Adrenal gland (tissue), 12 donors: ENCODE results near the gene MARCKSL1. TPM values are rescaled to one million over a fixed set of nuclear protein-coding genes. Genes with fewer than 3 reads are reported as not detected.
A peak's percentile ranks its signal among the peaks of the same experiment; 100 is the strongest.
"Not testable (repeated sequence)": the region's sequence is repeated elsewhere in the genome, so short reads cannot be mapped to it uniquely, and the experiment has no call there.

Experiments
- DNase-seq, 7 donors: peaks; one replicate each; pipeline ENCODE4 v3.0.0-alpha.2; 2019 to 2020
- H3K27ac ChIP-seq, 5 donors: fragments of 200-600 bp; sonication (generic) in 4 of 5; 1 replicate in 3 of 5; 2 replicates in 2 of 5; pipeline versions ENCODE4 v1.5.1 to v1.8.0; 2016 to 2020; ENCODE audit warnings: mild to moderate bottlenecking in 1 of 5
- H3K27me3 ChIP-seq: fragments of 200-600 bp; 2 replicates; pipeline ENCODE4 v1.8.0; 2021
- H3K36me3 ChIP-seq, 2 donors: fragments of 200-600 bp; replicated peaks in 1 of 2; 1 replicate in 1 of 2; 2 replicates in 1 of 2; pipeline versions ENCODE4 v1.5.1 to v1.8.0; 2018 to 2022
- H3K4me1 ChIP-seq, 2 donors: fragments of 200-600 bp; replicated peaks in 1 of 2; 1 replicate in 1 of 2; 2 replicates in 1 of 2; pipeline versions ENCODE4 v1.5.1 to v1.8.0; 2018 to 2021
- H3K4me3 ChIP-seq, 4 donors: fragments of 200-600 bp; sonication (generic) in 3 of 4; one replicate each; pipeline ENCODE4 v1.5.1; 2016 to 2018
- H3K9me3 ChIP-seq, 3 donors: fragments of 200-600 bp; sonication (generic) in 1 of 3; replicated peaks in 1 of 3; 1 replicate in 2 of 3; 2 replicates in 1 of 3; pipeline versions ENCODE4 v1.5.1 to v1.8.0; 2016 to 2021
- POLR2A ChIP-seq, 2 donors: fragments of 450-650 bp; IDR thresholded peaks; one replicate each; pipeline ENCODE4 v1.6.1; 2017; ENCODE audit warnings: antibody characterized with exemption in 2 of 2, mild to moderate bottlenecking in 2 of 2, moderate library complexity in 1 of 2
- WGBS, 4 donors: extraction: QIAGEN DNeasy Blood & Tissue Kit in 2 of 4; methylation state at CpG; one replicate each; pipeline versions ENCODE4 v1.1.5 to v1.1.7; 2013 to 2017; 5-methylcytosine and 5-hydroxymethylcytosine counted together
- intact Hi-C, 2 donors: fragments of 100-400 bp; cut with DNase I; formaldehyde crosslinking; loops; one replicate each; pipeline versions ENCODE4 v1.14.1 to v1.15.0; 2022 to 2023
- polyA plus RNA-seq, 3 donors: library from polyadenylated mRNA; stranded (reverse); fragments of 200-250 nt in 2 of 3; fragments of 350-450 nt in 1 of 3; fragmentation: Illumina TruSeq in 1 of 3; extraction: RNeasy Lipid Tissue Mini Kit (QIAGEN cat#74804) in 1 of 3; gene quantifications; one replicate each; pipeline ENCODE4 v1.2.3, GENCODE V29; 2013 to 2014
- total RNA-seq, 9 donors: library from RNA; depleted of rRNA in 4 of 9; stranded (reverse); fragments of >200 nt in 4 of 9; fragments of 120-200 nt in 1 of 9; fragmentation: NEBNext Ultra II Directional in 1 of 9; extraction: Animal tissue kit (Norgen Biotek cat#: 25700) in 1 of 9; gene quantifications; one replicate each; pipeline versions ENCODE4 v1.1.0 to v1.2.4, GENCODE V29; 2013 to 2023
- TF ChIP-seq, protein P1 (sequence below), 6 experiments: fragments of 450-650 bp in 4 of 6; fragments of 200-600 bp in 2 of 6; sonication (generic) in 1 of 6; IDR thresholded peaks; 1 replicate in 5 of 6; 2 replicates in 1 of 6; pipeline versions ENCODE4 v1.5.1 to v1.8.0; 2016 to 2021; ENCODE audit warnings: antibody characterized with exemption in 6 of 6, mild to moderate bottlenecking in 2 of 6, moderate library complexity in 1 of 6
- donor health status: healthy with polysubstance abuse.
- donor health status: Bipolar disorder and iron deficiency.
- donor health status: DM: yes; HTN: yes; CAD: no.
- donor health status: DM: no; HTN: no; CAD: no.
- donor health status: DM: no; HTN: no; CAD: no.
- donor health status: DM: yes; HTN: yes; CAD: no.

The MARCKSL1 gene
- total and polyA plus RNA-seq, 12 donors, result 24.2 to 82.2 (median 49.1) TPM

DNA sequence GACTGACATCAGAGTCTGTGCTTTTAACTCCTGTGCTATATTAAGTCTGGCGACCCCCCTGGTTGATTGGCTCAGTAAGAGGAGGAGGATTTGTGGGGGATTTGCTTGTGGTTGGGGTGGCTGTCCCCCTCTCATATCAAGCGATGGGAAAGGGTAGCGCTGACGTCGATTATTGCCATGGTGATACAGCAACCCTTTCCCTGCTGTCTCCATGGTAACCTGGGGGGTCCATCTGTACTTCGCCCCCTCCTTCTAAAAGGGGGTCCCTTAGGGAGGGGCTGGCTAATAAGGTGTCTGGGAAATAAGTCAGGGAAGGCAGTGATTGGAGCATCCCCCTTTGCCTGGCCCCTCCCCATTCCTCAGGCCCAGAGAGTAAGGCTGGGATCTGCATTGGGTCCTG is 21.6 kb upstream of the MARCKSL1 start:
- H3K4me1 ChIP-seq, result peaks cover 34 to 38% of the 10 kb centered on the region in 2 donors
- no peak overlapping the region for H3K4me3 ChIP-seq
- no peaks in the 10 kb centered on the region for H3K9me3 ChIP-seq
- H3K36me3 ChIP-seq, result no peaks in the 10 kb centered on the region
- H3K27ac ChIP-seq, result no peak overlapping the region
- H3K27me3 ChIP-seq, result no peaks in the 10 kb centered on the region
- no peak for DNase-seq
- WGBS, 4 donors, result 66 to 78% (median 74%) methylated on average over 2 to 6 of the region's 6 CpGs
- intact Hi-C loops, result no loop called here
- TF ChIP-seq, protein P1, sequence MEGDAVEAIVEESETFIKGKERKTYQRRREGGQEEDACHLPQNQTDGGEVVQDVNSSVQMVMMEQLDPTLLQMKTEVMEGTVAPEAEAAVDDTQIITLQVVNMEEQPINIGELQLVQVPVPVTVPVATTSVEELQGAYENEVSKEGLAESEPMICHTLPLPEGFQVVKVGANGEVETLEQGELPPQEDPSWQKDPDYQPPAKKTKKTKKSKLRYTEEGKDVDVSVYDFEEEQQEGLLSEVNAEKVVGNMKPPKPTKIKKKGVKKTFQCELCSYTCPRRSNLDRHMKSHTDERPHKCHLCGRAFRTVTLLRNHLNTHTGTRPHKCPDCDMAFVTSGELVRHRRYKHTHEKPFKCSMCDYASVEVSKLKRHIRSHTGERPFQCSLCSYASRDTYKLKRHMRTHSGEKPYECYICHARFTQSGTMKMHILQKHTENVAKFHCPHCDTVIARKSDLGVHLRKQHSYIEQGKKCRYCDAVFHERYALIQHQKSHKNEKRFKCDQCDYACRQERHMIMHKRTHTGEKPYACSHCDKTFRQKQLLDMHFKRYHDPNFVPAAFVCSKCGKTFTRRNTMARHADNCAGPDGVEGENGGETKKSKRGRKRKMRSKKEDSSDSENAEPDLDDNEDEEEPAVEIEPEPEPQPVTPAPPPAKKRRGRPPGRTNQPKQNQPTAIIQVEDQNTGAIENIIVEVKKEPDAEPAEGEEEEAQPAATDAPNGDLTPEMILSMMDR (IDR thresholded peaks at IDR 0.05), result no peak
- TF ChIP-seq POLR2A (IDR thresholded peaks at IDR 0.05), result no peak

DNA sequence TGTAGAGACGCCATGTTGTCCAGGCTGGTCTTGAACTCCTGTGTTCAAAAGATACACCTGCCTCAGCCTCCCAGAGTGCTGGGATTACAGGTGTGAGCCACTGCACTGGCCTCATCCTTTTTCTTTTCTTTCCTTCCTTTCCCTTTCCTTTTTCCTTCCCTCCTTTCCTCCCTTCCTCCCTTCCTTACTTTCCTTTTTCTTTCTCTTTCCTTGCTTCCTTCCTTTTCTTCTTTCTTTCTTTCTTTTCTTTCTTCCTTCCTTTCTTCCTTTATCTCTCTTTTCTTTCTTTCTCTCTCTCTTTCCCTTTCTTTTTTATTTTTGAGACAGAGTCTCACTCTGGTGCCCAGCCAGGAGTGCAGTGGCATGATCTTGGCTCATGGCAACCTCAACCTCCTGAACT is 20.4 kb upstream of the MARCKSL1 start:
- 86 to 100% (median 98%) methylated on average over 1 of the region's 1 CpG for WGBS, 4 donors
- no peaks in the 10 kb centered on the region for H3K36me3 ChIP-seq
- H3K9me3 ChIP-seq, result no peaks in the 10 kb centered on the region
- H3K27me3 ChIP-seq, result no peaks in the 10 kb centered on the region
- no peak for DNase-seq
- no peak overlapping the region for H3K4me3 ChIP-seq
- no peak for TF ChIP-seq POLR2A (IDR thresholded peaks at IDR 0.05)
- TF ChIP-seq, protein P1 (IDR thresholded peaks at IDR 0.05), result no peak
- no peak overlapping the region for H3K27ac ChIP-seq
- H3K4me1 ChIP-seq, result peaks cover 32 to 37% of the 10 kb centered on the region in 2 donors
- intact Hi-C loops, result no loop called here

DNA sequence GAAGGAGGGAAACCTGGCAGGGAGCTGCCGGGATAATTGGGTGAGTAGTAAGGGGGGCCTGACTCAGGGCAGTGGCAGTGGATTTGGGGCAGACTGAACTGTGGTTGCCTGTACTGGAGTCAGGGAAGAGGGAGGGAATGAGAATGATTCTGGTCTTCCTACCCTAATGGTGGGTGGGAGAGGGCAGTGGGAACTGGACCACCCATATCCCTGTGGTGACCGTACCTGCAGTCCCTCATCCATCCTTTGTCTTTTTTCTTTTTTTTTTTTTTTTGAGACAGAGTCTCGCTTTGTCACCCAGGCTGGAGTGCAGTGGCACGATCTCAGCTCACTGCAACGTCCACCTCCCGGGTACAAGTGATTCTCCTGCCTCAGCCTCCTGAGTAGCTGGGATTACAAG is 19.7 kb upstream of the MARCKSL1 start:
- DNase-seq, H3K4me3 ChIP-seq, H3K9me3 ChIP-seq, H3K27me3 ChIP-seq, intact Hi-C loops, H3K36me3 ChIP-seq: not testable (repeated sequence)
- H3K4me1 ChIP-seq, result peaks cover 31 to 36% of the 10 kb centered on the region in 2 donors
- H3K27ac ChIP-seq, result peak overlapping the region in 1 of 5 donors; percentile 86
- WGBS, 4 donors, result 91 to 95% (median 93%) methylated on average over 6 of the region's 6 CpGs

DNA sequence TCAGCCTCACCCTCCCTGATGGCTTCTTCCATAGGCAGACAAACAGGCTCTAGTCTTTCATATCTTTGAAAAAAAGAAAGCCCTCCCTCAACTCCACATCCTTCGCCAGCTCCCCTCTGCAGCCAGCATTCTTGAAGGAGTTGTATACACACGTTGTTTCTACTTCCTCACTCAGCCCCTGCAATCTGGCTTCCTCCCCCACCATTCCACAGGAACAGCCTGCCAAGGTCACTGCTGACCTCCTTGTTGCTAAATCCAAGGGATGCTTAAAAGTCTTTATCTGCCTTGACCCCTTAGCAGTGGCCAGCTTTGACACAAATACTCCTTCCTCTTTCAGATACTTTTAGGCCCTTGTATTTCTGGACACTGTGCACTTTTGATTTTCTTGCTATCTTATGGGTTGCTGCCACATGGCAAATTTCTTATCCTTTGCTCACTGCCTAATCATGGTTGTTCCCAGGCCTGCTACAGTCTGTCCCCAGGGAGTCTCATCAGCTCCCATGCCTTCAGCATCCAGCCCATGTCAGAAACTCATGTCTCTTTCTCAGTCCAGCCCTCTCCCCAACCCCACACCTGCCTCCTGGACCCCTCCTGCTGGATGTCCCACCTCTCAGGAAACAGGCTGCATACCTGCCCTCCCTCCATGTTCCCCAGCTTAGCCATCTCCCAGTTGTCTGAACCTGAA is 18.0 kb upstream of the MARCKSL1 start:
- 20 to 32% (median 29%) methylated on average over 2 of the region's 2 CpGs for WGBS, 4 donors
- H3K36me3 ChIP-seq, result no peaks in the 10 kb centered on the region
- TF ChIP-seq, protein P1 (IDR thresholded peaks at IDR 0.05), result no peak
- no peak for TF ChIP-seq POLR2A (IDR thresholded peaks at IDR 0.05)
- intact Hi-C loops, result no loop called here
- H3K4me1 ChIP-seq, result peaks cover 31 to 50% of the 10 kb centered on the region in 2 donors
- no peaks in the 10 kb centered on the region for H3K27me3 ChIP-seq
- H3K9me3 ChIP-seq, result no peaks in the 10 kb centered on the region
- H3K4me3 ChIP-seq, result peak overlapping the region in 1 of 4 donors; percentile 4
- peak in 6 of 7 donors; percentile 73 to 87 (median 78) for DNase-seq
- peak overlapping the region; percentile 18 to 97 (median 93) for H3K27ac ChIP-seq

DNA sequence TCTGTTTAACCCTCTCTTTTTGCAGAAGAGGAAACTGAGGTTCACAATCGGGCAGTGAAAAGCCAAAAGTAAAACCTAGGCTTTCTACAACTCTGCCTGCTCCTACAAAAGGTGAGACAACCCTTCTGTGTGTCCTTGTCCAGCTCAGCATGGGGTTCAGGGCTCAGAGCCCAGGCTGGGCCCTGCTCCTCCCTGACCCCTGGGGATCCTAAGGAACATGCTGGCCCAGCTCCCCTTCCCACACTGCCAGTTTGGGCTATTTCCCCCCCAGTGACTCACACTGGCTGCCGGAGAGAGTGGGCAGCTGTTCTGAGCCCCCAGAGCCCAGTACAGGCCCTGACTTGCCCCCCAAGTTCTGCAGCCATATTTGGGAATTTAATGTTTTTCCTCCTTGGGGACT is 17.4 kb upstream of the MARCKSL1 start:
- intact Hi-C loops, result no loop called here
- H3K27ac ChIP-seq, result peak overlapping the region; percentile 18 to 97 (median 93)
- H3K4me1 ChIP-seq, result peaks cover 31 to 56% of the 10 kb centered on the region in 2 donors
- no peaks in the 10 kb centered on the region for H3K9me3 ChIP-seq
- TF ChIP-seq POLR2A (IDR thresholded peaks at IDR 0.05), result no peak
- TF ChIP-seq, protein P1 (IDR thresholded peaks at IDR 0.05), result no peak
- no peaks in the 10 kb centered on the region for H3K36me3 ChIP-seq
- H3K4me3 ChIP-seq, result peak overlapping the region in 1 of 4 donors; percentile 4
- no peaks in the 10 kb centered on the region for H3K27me3 ChIP-seq
- DNase-seq, result no peak
- 29 to 44% (median 35%) methylated on average over 2 of the region's 2 CpGs for WGBS, 4 donors
